GM12878 (cell line): ENCODE data around the gene RBM4B.

Source experiments
- BACH1 ChIP-seq: fragments of 450-650 bp; IDR thresholded peaks from 2 replicates; pipeline ENCODE4 v1.6.1; 2017; ENCODE audit warnings: mild to moderate bottlenecking, borderline replicate concordance
- BCLAF1 ChIP-seq: fragments of 450-650 bp; IDR thresholded peaks from 2 replicates; pipeline ENCODE4 v1.6.1; 2017; ENCODE audit warnings: antibody characterized with exemption, mild to moderate bottlenecking, moderate library complexity
- BRCA1 ChIP-seq: IDR thresholded peaks from 2 replicates; pipeline ENCODE4 v1.6.1; 2011; ENCODE audit warnings: low read depth, low read length, improper control_type of control experiment
- CREB1 ChIP-seq: IDR thresholded peaks from 2 replicates; pipeline ENCODE4 v1.6.1; 2012; ENCODE audit warnings: low read depth, mild to moderate bottlenecking, inconsistent platforms
- CTCF ChIP-seq, 3 experiments: IDR thresholded peaks in 2 of 3; conservative IDR thresholded peaks in 1 of 3; 2 replicates each; pipeline ENCODE4 v1.5.1; 2011; ENCODE audit warnings: low read depth in 3 of 3, low read length in 3 of 3, mild to moderate bottlenecking in 3 of 3, control low read depth in 2 of 3, moderate library complexity in 2 of 3, inconsistent platforms in 1 of 3, mixed read lengths in 1 of 3; ENCODE audit not compliant: control insufficient read depth in 2 of 3, insufficient read depth in 1 of 3; ENCODE audit errors: extremely low read depth in 1 of 3
- EED ChIP-seq: sonication (generic); IDR thresholded peaks from 2 replicates; pipeline ENCODE4 v1.6.1; 2016; ENCODE audit warnings: antibody characterized with exemption, low read depth
- ETV6 ChIP-seq, 2 experiments: fragments of 450-650 bp in 1 of 2; IDR thresholded peaks in 1 of 2; conservative IDR thresholded peaks in 1 of 2; 2 replicates each; pipeline ENCODE4 v1.6.1; 2014; ENCODE audit warnings: antibody characterized with exemption in 1 of 2, borderline replicate concordance in 1 of 2, low read depth in 1 of 2, mild to moderate bottlenecking in 1 of 2, moderate library complexity in 1 of 2
- EZH2 ChIP-seq: IDR thresholded peaks from 2 replicates; pipeline ENCODE4 v1.6.1; 2012; ENCODE audit warnings: low read depth, mild to moderate bottlenecking, control low read depth, inconsistent platforms, low read length, borderline replicate concordance; ENCODE audit not compliant: control insufficient read depth
- JUND ChIP-seq: IDR thresholded peaks from 2 replicates; pipeline ENCODE4 v1.6.1; 2012; ENCODE audit warnings: low read depth, mild to moderate bottlenecking, low read length, improper control_type of control experiment, moderate library complexity
- MYB ChIP-seq: fragments of 150-350 bp; IDR thresholded peaks from 2 replicates; pipeline ENCODE4 v1.6.1; 2014; ENCODE audit warnings: mild to moderate bottlenecking, low read depth, low read length, borderline replicate concordance
- POLR2A ChIP-seq: IDR thresholded peaks from 2 replicates; pipeline ENCODE4 v1.6.1; 2011; ENCODE audit warnings: low read depth, mild to moderate bottlenecking, low read length
- SMARCA5 ChIP-seq: fragments of 450-650 bp; IDR thresholded peaks from 2 replicates; pipeline ENCODE4 v1.6.1; 2017; ENCODE audit warnings: mild to moderate bottlenecking
- TAF1 ChIP-seq: IDR thresholded peaks from 2 replicates; pipeline ENCODE4 v1.6.1; 2011; ENCODE audit warnings: mild to moderate bottlenecking, low read depth, low read length, borderline replicate concordance
- TF ChIP-seq, protein P1 (sequence below): IDR thresholded peaks from 2 replicates; pipeline ENCODE4 v1.6.1; 2012; ENCODE audit warnings: low read length, inconsistent platforms

DNA sequence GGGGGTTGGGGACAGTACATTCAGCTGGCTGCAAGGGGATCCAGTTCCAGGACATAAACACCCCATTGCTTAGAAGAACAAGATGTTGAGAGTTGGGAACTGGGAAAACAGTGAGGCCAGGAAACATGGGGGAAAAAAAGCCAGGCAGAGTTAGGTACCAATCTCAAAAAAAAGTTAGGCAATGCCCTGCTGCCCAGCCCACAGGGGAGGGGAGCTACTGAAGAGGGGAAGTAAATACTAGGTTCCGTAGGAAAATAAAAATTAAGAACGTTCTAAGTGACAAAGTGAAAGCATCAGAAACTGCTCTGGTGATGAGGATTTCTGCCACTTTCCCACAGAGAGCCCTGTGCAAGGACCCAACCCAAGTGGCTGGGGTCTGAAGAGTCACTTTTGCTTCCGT, 39.3 kb upstream of the RBM4B start:
- TF ChIP-seq EZH2 (no peak), CTCF (IDR thresholded peaks at IDR 0.05 in 2 of 3, conservative IDR thresholded peaks at IDR 0.05 in 1 of 3; ENCODE audit: control insufficient read depth in 2 of 3, extremely low read depth in 1 of 3, insufficient read depth in 1 of 3, low read depth in 3 of 3, low read length in 3 of 3) (no peak), BCLAF1 (no peak), MYB (no peak), EED (no peak), ETV6 (conservative IDR thresholded peaks at IDR 0.05 in 1 of 2, IDR thresholded peaks at IDR 0.05 in 1 of 2; ENCODE audit: borderline replicate concordance in 1 of 2, low read depth in 1 of 2) (no peak), CREB1 (no peak), SMARCA5 (no peak), POLR2A (no peak), TAF1 (no peak), BRCA1 (no peak), JUND (no peak), BACH1 (no peak)
- TF ChIP-seq, protein P1, sequence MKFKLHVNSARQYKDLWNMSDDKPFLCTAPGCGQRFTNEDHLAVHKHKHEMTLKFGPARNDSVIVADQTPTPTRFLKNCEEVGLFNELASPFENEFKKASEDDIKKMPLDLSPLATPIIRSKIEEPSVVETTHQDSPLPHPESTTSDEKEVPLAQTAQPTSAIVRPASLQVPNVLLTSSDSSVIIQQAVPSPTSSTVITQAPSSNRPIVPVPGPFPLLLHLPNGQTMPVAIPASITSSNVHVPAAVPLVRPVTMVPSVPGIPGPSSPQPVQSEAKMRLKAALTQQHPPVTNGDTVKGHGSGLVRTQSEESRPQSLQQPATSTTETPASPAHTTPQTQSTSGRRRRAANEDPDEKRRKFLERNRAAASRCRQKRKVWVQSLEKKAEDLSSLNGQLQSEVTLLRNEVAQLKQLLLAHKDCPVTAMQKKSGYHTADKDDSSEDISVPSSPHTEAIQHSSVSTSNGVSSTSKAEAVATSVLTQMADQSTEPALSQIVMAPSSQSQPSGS, result no peak
